Uterus (tissue), 4 donors: Measurements from ENCODE around the gene CAB39L. TPM values are rescaled to one million over a fixed set of nuclear protein-coding genes. Genes with fewer than 3 reads are reported as not detected.

Source experiments
- DNase-seq, 2 donors: peaks; one replicate each; pipeline ENCODE4 v3.0.0-alpha.2; 2019 to 2020
- H3K27ac ChIP-seq, 2 donors: fragments of 200-600 bp; sonication (generic); 1 replicate in 1 of 2; 2 replicates in 1 of 2; pipeline ENCODE4 v1.5.1; 2016 to 2018
- H3K27me3 ChIP-seq, 2 donors: fragments of 200-600 bp; sonication (generic); one replicate each; pipeline ENCODE4 v1.5.1; 2018 to 2019; ENCODE audit warnings: control low read depth in 1 of 2
- H3K36me3 ChIP-seq, 2 donors: fragments of 200-600 bp; sonication (generic); one replicate each; pipeline ENCODE4 v1.5.1; 2019; ENCODE audit warnings: control low read depth in 1 of 2
- H3K4me1 ChIP-seq, 2 donors: fragments of 200-600 bp; sonication (generic); one replicate each; pipeline ENCODE4 v1.5.1; 2018 to 2019; ENCODE audit warnings: control low read depth in 1 of 2
- H3K4me3 ChIP-seq, 2 donors: fragments of 200-600 bp; sonication (generic); 1 replicate in 1 of 2; 2 replicates in 1 of 2; pipeline ENCODE4 v1.5.1; 2018 to 2019; ENCODE audit warnings: mild to moderate bottlenecking in 1 of 2
- H3K9me3 ChIP-seq, 2 donors: fragments of 200-600 bp; sonication (generic); one replicate each; pipeline ENCODE4 v1.5.1; 2019; ENCODE audit warnings: control low read depth in 1 of 2
- POLR2A ChIP-seq, 2 donors: fragments of 450-650 bp; IDR thresholded peaks; one replicate each; pipeline ENCODE4 v1.6.1; 2016; ENCODE audit warnings: antibody characterized with exemption in 2 of 2, mild to moderate bottlenecking in 1 of 2, moderate library complexity in 1 of 2
- intact Hi-C: fragments of 100-400 bp; cut with DNase I; formaldehyde crosslinking; loops from one replicate; pipeline ENCODE4 v1.15.1; 2023; ENCODE audit warnings: low total_unique reads
- total RNA-seq, 4 donors: library from RNA; depleted of rRNA in 3 of 4; stranded (reverse); fragments of >200 nt in 3 of 4; gene quantifications; one replicate each; pipeline versions ENCODE4 v1.1.0 to v1.2.4, GENCODE V29; 2014 to 2023
- TF ChIP-seq, protein P1 (sequence below), 4 experiments: fragments of 200-600 bp in 2 of 4; fragments of 450-650 bp in 2 of 4; sonication (generic) in 2 of 4; IDR thresholded peaks; one replicate each; pipeline ENCODE4 v1.5.1; 2016 to 2019; ENCODE audit warnings: antibody characterized with exemption in 4 of 4, mild to moderate bottlenecking in 2 of 4, moderate library complexity in 1 of 4
- donor health status: DM: yes; HTN: yes; CAD: no.

The CAB39L gene
- total RNA-seq, 4 donors from 2014 or later, result 12.0 to 24.7 (median 18.5) TPM

DNA sequence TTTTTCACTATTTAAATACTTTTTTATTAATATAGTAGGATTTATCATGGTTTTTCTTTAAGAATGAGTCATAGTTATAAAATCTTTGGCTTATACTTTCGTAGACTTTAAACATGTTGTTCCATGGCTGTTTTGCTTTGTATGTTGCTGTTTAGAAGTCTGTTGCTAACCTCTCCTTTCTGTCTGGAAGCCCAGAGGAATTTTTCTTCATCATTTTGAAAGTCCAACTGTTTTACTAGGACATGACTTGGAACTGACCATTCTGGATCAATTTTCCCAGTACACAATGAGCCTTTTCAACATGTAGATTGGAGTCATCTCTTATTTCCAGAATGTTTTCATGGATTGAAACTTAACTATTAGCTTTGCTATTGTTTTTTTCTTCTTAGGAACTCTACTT is 7.9 kb downstream of the CAB39L start:
- Histone ChIP-seq H3K4me1 (no peaks in the 10 kb centered on the region), H3K36me3 (no peaks in the 10 kb centered on the region), H3K4me3 (no peak overlapping the region), H3K27ac (peak overlapping the region in 1 of 2 donors; percentile 61), H3K9me3 (no peaks in the 10 kb centered on the region), H3K27me3 (no peaks in the 10 kb centered on the region)
- intact Hi-C loops, result loop anchor here (10.0 kb wide), 1 partner anchor 131 kb away; no protein-coding TSS in a partner anchor
- TF ChIP-seq, protein P1, sequence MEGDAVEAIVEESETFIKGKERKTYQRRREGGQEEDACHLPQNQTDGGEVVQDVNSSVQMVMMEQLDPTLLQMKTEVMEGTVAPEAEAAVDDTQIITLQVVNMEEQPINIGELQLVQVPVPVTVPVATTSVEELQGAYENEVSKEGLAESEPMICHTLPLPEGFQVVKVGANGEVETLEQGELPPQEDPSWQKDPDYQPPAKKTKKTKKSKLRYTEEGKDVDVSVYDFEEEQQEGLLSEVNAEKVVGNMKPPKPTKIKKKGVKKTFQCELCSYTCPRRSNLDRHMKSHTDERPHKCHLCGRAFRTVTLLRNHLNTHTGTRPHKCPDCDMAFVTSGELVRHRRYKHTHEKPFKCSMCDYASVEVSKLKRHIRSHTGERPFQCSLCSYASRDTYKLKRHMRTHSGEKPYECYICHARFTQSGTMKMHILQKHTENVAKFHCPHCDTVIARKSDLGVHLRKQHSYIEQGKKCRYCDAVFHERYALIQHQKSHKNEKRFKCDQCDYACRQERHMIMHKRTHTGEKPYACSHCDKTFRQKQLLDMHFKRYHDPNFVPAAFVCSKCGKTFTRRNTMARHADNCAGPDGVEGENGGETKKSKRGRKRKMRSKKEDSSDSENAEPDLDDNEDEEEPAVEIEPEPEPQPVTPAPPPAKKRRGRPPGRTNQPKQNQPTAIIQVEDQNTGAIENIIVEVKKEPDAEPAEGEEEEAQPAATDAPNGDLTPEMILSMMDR (IDR thresholded peaks at IDR 0.05), result no peak
- TF ChIP-seq POLR2A (IDR thresholded peaks at IDR 0.05), result no peak
- DNase-seq, result no peak

DNA sequence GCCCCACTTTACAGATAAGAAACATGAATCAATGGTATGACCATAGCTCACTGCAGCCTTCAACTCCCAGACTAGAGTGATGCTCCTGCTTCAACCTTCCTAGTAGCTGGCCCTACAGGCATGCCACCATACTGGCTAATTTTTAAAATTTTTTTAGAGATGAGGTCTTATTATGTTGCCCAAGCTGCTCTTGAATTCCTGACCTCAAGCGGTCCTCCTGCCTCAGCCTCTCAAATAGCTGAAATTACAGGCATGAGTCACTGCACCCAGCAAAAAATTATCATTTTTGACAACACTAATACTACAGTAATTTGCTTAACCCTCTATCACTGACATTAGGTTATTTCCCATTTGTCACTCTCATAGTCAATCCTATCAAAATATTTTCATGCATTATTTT is 14.7 kb downstream of the CAB39L start:
- H3K27ac ChIP-seq, result no peak overlapping the region
- no peaks in the 10 kb centered on the region for H3K36me3 ChIP-seq
- DNase-seq, result no peak
- no peaks in the 10 kb centered on the region for H3K27me3 ChIP-seq
- H3K9me3 ChIP-seq, result no peaks in the 10 kb centered on the region
- no peaks in the 10 kb centered on the region for H3K4me1 ChIP-seq
- H3K4me3 ChIP-seq, result no peak overlapping the region
- TF ChIP-seq, protein P1 (IDR thresholded peaks at IDR 0.05), result no peak
- TF ChIP-seq POLR2A (IDR thresholded peaks at IDR 0.05), result no peak
- intact Hi-C loops, result no loop called here

DNA sequence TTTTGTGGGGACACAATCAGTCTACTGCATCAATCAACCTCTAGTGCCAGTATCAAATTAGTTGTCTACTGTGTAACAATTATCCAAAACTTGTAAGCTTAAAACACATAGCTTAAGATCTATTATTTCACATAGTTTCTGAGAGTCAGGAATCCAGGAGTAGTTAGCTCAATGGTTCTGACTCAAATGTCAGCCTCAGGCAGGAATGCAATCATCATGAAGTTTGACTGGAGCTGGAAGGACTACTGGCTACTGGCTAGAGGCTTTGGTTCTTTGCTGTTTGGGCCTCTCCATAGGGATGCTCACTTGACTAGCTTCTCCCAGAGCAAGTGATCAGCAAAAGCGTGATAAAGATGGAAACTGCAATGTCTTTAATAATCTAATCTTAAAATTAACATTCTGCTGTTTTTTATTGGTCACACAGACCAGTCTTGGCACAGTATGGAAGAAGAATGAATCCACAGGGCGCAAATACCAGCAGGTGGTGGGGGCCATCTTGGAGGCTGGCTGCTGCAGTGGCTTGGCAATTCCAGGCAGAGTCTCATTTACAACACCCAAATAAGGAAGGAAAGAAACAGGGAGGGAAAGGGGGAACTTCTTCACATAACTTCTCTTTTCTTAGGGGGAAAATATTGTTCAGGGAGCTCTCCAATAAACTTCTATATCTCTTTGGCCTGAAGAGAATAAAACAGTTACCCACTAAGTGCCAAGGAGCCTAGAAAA is 15.7 kb downstream of the CAB39L start:
- Histone ChIP-seq H3K4me1 (no peaks in the 10 kb centered on the region), H3K9me3 (no peaks in the 10 kb centered on the region), H3K36me3 (no peaks in the 10 kb centered on the region), H3K4me3 (no peak overlapping the region), H3K27ac (no peak overlapping the region), H3K27me3 (no peaks in the 10 kb centered on the region)
- no peak for TF ChIP-seq POLR2A (IDR thresholded peaks at IDR 0.05)
- TF ChIP-seq, protein P1 (IDR thresholded peaks at IDR 0.05), result no peak
- intact Hi-C loops, result no loop called here
- DNase-seq, result no peak

DNA sequence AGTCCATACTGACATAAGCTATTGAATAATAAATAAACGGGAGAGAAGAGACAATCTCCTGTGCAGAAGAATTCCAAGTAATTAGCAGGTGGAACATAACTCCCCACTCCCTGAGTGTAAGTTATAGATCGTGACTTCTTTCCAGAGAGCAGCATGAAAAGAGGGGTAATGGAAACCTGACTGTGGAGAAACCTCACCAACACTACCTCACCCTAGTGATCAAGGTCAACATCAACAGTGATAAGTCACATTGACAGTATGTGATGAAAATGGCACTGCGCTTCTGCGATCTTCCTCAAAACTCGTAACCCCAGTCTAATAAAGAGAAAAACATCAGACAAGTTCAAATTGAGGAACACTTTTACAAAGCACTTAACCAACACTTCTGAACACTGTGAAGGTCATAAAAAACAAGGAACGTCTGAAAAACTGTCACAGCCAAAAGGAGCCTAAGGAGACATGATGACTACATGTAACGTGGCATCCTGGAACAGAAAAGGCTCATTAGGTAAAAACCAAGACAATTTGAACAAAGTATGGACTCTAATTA is 19.8 kb downstream of the CAB39L start:
- no peak for DNase-seq
- no peak overlapping the region for H3K4me3 ChIP-seq
- no peaks in the 10 kb centered on the region for H3K36me3 ChIP-seq
- H3K4me1 ChIP-seq, result no peaks in the 10 kb centered on the region
- intact Hi-C loops, result no loop called here
- TF ChIP-seq, protein P1 (IDR thresholded peaks at IDR 0.05), result no peak
- TF ChIP-seq POLR2A (IDR thresholded peaks at IDR 0.05), result no peak
- H3K27me3 ChIP-seq, result no peaks in the 10 kb centered on the region
- H3K9me3 ChIP-seq, result no peaks in the 10 kb centered on the region
- H3K27ac ChIP-seq, result no peak overlapping the region

DNA sequence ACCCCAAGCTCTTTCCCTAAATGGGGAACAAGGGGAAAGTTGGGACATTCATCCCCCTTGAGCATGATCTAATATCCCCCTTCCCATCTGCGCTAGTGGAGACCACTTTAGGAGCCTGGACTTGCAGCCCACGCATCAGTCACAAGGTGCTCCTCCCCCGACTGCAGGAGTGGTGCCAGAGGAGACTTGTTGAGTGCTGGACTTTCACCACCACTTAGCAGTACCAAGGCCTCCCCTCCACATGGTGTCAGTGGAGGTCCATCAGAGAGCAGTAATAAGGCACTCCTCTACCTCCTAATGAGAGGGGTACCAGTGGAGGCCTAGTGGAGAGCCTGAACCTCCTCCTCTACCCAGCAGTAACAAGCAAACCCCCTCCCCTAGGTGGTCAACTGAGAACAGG is 22.5 kb downstream of the CAB39L start:
- no peak overlapping the region for H3K27ac ChIP-seq
- intact Hi-C loops, result no loop called here
- TF ChIP-seq, protein P1 (IDR thresholded peaks at IDR 0.05), result no peak
- TF ChIP-seq POLR2A (IDR thresholded peaks at IDR 0.05), result no peak

More for the DNA sequence above, 22.5 kb downstream of the CAB39L start:
- Histone ChIP-seq H3K27me3 (no peaks in the 10 kb centered on the region), H3K9me3 (no peaks in the 10 kb centered on the region), H3K4me3 (no peak overlapping the region), H3K36me3 (no peaks in the 10 kb centered on the region), H3K4me1 (no peaks in the 10 kb centered on the region)
- no peak for DNase-seq
